Cardiac muscle cell (in vitro differentiated cells and primary cell): Measurements from ENCODE around the gene RARA. TPM values are rescaled to one million over a fixed set of nuclear protein-coding genes. Genes with fewer than 3 reads are reported as not detected.

Experiments used
- DNase-seq, 2 donors: peaks; one replicate each; pipeline versions ENCODE4 v3.0.0 to v3.0.0-alpha.2; 2010 to 2017; ENCODE audit warnings: low read depth in 1 of 2, low spot score in 1 of 2
- H3K27ac ChIP-seq: fragments of 200-600 bp; sonication (generic); 2 replicates; pipeline ENCODE4 v1.5.1; 2016
- H3K27me3 ChIP-seq: fragments of 200-600 bp; sonication (generic); 2 replicates; pipeline ENCODE4 v1.6.0; 2016; ENCODE audit warnings: control low read depth
- H3K36me3 ChIP-seq: fragments of 200-600 bp; sonication (generic); 2 replicates; pipeline ENCODE4 v1.5.1; 2016; ENCODE audit warnings: control low read depth
- H3K4me1 ChIP-seq: fragments of 200-600 bp; sonication (generic); 2 replicates; pipeline ENCODE4 v1.8.1; 2017; ENCODE audit warnings: low read depth, mild to moderate bottlenecking, mixed run types
- H3K4me3 ChIP-seq: fragments of 200-600 bp; sonication (generic); 2 replicates; pipeline ENCODE4 v1.5.1; 2016; ENCODE audit warnings: mild to moderate bottlenecking
- H3K9me3 ChIP-seq: fragments of 200-600 bp; sonication (generic); 2 replicates; pipeline ENCODE4 v1.5.1; 2017; ENCODE audit warnings: low read depth, mild to moderate bottlenecking, control low read depth
- CTCF ChIP-seq: IDR thresholded peaks from 2 replicates; pipeline ENCODE4 v1.5.1; 2012; ENCODE audit warnings: low read depth, mild to moderate bottlenecking, low read length
- polyA plus RNA-seq: library from polyadenylated mRNA; unstranded; fragments of >200 nt; fragmentation: Nextera tagmentation; extraction: Ambion mirVana; gene quantifications from 2 replicates; pipeline ENCODE4 v1.2.1, GENCODE V29; 2016
- total RNA-seq: library from RNA; depleted of rRNA; stranded (reverse); fragments of >200 nt; gene quantifications from 2 replicates; pipeline ENCODE4 v1.2.3, GENCODE V29; 2016

The RARA gene
- total and polyA plus RNA-seq, 2 experiments from 2014 or later: 33.2 to 61.3 TPM

GRCh38 chr17:40345994-40346764, 37.2 kb downstream of the RARA start:
- Histone ChIP-seq H3K4me3 (peak overlapping the region; percentile 38), H3K27ac (peak overlapping the region; percentile 96), H3K4me1 (peaks cover 68% of the 10 kb centered on the region), H3K27me3 (no peaks in the 10 kb centered on the region), H3K36me3 (peaks cover 3% of the 10 kb centered on the region), H3K9me3 (no peaks in the 10 kb centered on the region)
- no peak for TF ChIP-seq CTCF
- no peak for DNase-seq

- H3K27ac ChIP-seq: peak overlapping the region; percentile 96
- no peak overlapping the region for H3K4me3 ChIP-seq
- no peaks in the 10 kb centered on the region for H3K27me3 ChIP-seq
- no peak for TF ChIP-seq CTCF
- peaks cover 3% of the 10 kb centered on the region for H3K36me3 ChIP-seq
- peaks cover 74% of the 10 kb centered on the region for H3K4me1 ChIP-seq
- DNase-seq: no peak
- no peaks in the 10 kb centered on the region for H3K9me3 ChIP-seq
These were observed 37.8 kb downstream of the RARA start for GRCh38 chr17:40346765-40347158.

- no peaks in the 10 kb centered on the region for H3K9me3 ChIP-seq
- TF ChIP-seq CTCF: no peak
- H3K36me3 ChIP-seq: peaks cover 9% of the 10 kb centered on the region
- peaks cover 72% of the 10 kb centered on the region for H3K4me1 ChIP-seq
- DNase-seq: no peak
- H3K27me3 ChIP-seq: no peaks in the 10 kb centered on the region
- H3K27ac ChIP-seq: no peak overlapping the region
- no peak overlapping the region for H3K4me3 ChIP-seq
These were observed 38.5 kb downstream of the RARA start for GRCh38 chr17:40347319-40348135.

GRCh38 chr17:40348136-40348504, 39.1 kb downstream of the RARA start:
- peaks cover 10% of the 10 kb centered on the region for H3K36me3 ChIP-seq
- no peak overlapping the region for H3K4me3 ChIP-seq
- no peak for DNase-seq
- no peak overlapping the region for H3K27ac ChIP-seq
- TF ChIP-seq CTCF: no peak
- H3K27me3 ChIP-seq: no peaks in the 10 kb centered on the region
- no peaks in the 10 kb centered on the region for H3K9me3 ChIP-seq
- H3K4me1 ChIP-seq: peaks cover 66% of the 10 kb centered on the region

- no peak for DNase-seq
- H3K27ac ChIP-seq: no peak overlapping the region
- no peaks in the 10 kb centered on the region for H3K9me3 ChIP-seq
- no peaks in the 10 kb centered on the region for H3K27me3 ChIP-seq
- H3K36me3 ChIP-seq: peaks cover 10% of the 10 kb centered on the region
- H3K4me1 ChIP-seq: peaks cover 59% of the 10 kb centered on the region
- H3K4me3 ChIP-seq: no peak overlapping the region
- TF ChIP-seq CTCF: no peak
These were observed 39.8 kb downstream of the RARA start for GRCh38 chr17:40348562-40349476.
